ENCODE measurements around the gene GBA2.
A peak's percentile ranks its signal among the peaks of the same experiment; 100 is the strongest.

The GBA2 gene

DNA sequence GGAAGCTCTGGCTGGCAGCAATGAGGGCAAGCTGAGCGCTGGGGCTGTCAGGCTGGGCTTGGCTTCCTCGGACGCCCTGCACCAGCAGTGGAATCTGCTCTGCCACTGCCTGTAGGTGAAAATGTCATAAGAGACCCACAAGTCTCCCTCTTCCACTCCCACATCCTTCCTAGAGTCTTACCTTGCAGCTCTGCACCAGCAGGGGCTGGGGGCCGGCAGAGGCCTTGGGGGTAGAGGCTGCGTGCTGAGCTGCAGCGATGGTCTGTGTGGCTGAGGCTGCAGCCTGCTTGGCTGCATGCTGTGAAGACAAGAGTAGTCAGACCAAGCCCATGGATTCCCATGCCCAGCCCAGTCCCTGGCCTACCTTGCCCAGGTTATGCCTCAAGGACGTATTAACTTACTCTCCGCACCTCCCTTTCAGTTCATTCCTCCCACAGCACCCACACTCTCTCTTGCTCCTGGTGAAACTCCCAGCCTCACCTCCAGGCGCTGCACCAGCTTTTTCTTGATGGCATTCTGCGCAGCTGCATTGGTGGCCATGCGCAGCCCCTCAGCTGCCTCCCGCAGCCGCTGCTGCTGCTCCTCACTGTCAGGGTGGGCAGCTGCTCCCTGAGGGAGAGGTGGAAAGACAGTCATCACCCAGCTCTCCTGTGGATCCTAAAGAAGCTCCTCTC, 34.3 kb downstream of the GBA2 start:
- DNase-seq (ENCODE audit: low spot score), result peak; percentile 24

- no peak for DNase-seq (ENCODE audit: low spot score)
Measured at GRCh38 chr9:35714123-35714522, 34.9 kb downstream of the GBA2 start.

GRCh38 chr9:35713578-35713977, 35.5 kb downstream of the GBA2 start:
- no peak for DNase-seq (ENCODE audit: low spot score)

GRCh38 chr9:35712762-35713400, 36.1 kb downstream of the GBA2 start:
- DNase-seq (ENCODE audit: low spot score), result peak; percentile 52

- no peak for DNase-seq (ENCODE audit: low spot score)
Measured at GRCh38 chr9:35711501-35712428, 37.3 kb downstream of the GBA2 start.

- no peak for DNase-seq (ENCODE audit: low spot score)
Measured at GRCh38 chr9:35710818-35711500, 38.1 kb downstream of the GBA2 start.

- no peak for DNase-seq (ENCODE audit: low spot score)
Measured at GRCh38 chr9:35708146-35708545, 40.9 kb downstream of the GBA2 start.

DNA sequence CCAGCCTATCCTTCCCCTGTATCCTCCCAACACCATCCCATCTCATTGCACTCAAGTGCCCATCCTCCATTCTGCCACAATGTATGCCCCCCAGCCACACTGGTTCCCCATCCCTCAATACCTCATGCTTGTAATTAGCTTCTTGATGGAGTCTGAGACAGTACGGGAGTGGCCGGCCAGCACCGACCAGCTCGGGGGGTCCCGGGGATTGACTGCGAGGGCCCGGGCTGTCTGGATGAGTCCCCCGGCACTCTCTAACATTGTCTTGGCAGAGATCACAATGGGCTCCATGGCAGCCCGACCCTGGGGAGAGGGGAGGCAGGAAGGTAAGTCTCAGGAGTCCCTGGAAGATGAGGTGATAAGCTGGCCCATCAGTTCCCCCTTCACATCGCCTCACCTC, 42.1 kb downstream of the GBA2 start:
- DNase-seq (ENCODE audit: low spot score), result no peak

- no peak for DNase-seq (ENCODE audit: low spot score)
Measured at GRCh38 chr9:35705836-35706430, 43.1 kb downstream of the GBA2 start.

DNA sequence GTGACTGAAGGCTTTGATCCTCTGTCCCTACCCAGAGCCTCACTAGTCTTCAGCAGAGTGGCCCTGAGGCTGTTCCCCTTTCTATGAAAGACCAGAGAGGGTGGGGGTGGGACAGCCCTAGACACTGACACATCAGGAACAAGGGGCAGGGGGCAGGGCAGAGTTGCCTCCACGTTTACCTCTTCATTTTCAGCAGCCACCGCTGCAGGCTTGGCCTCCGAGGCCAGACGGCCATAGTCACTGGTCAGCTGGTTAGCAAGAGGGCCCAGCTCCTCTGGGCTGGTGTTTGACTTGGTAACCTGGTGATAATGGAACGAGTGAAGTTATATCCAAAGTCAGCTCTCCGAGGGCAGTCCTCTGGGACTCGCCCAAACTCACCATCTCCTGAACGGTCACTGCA, 43.7 kb downstream of the GBA2 start:
- no peak for DNase-seq (ENCODE audit: low spot score)

GRCh38 chr9:35703906-35704672, 44.9 kb downstream of the GBA2 start:
- no peak for DNase-seq (ENCODE audit: low spot score)

DNA sequence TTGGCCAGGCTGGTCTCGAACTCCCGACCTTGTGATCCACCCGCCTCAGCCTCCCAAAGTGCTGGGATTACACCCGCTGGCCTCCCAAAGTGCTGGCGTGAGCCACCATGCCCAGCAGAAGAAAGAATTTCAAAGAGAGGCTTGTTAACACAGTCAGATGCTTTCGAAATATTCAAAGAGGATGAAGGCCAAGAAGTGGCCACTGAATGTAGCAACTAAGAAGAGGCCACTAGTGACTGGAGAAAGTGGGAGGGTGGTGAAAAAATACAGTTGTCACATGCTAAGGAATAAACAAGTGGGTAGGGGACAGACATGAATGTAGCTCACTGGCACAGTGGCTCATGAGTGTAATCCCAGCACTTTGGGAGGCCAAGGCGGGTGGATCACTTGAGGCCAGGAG, 46.3 kb downstream of the GBA2 start:
- no peak for DNase-seq (ENCODE audit: low spot score)

DNA sequence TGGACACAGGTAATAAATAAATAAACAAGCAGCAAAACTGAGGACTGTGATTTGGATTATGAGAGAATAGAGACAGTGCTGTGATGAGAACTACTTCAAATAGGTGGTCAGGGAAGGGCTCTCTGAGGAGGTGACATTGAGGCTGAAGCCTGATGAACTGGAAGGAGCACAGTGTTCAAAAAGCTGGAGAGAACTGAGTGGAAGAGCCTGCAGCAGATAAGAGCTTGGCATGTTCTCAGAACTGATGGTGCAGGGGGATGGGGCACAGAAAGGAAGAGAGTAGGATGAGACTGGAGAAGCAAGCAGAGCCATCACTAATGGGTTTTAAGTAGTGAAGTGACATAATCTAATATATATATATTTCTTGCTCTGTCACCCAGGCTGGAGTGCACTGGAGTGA, 48.1 kb downstream of the GBA2 start:
- no peak for DNase-seq (ENCODE audit: low spot score)

DNA sequence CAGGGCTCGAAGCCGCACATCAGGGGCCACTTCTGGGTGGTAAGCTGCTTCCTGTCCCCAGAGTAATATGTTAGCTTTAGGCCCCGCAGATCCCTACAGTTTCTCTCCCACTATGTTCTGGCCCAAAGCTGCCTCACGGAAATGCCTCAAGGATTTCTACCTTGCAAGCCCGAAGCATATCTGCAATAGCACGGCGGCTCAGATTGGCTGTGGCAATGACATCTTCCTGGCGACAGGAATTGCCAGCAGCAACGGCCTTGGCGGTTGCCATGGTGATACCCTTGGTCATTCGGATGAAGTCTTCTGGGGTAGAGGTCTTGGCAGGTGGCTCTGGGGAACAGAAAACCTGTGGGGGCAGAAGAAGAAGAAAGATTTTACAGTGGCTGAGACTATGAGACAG, 49.0 kb downstream of the GBA2 start:
- DNase-seq (ENCODE audit: low spot score), result no peak

GRCh38 chr9:35698231-35698630, 50.8 kb downstream of the GBA2 start:
- no peak for DNase-seq (ENCODE audit: low spot score)

DNA sequence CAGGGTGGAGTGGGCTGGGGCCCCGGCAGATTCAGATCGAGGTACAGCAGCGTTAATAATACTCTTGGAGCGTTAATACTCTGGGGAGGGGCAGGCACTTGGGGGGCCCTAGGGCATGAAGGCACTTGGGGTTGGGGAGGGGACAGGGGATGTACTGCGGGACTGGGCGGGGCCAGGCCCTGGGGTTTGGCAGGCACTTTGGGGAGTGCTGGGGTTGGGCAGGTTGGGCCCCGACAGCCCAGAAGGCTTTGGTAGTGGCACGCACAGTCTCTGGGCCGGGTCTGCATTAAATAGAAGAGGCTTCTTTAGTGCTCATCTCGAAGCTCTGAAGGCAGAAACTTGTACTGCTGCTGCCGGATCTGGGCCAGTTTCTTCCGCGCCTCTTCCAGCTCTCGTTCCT, 51.5 kb downstream of the GBA2 start:
- DNase-seq (ENCODE audit: low spot score), result no peak

GRCh38 chr9:35696520-35697215, 52.4 kb downstream of the GBA2 start:
- DNase-seq (ENCODE audit: low spot score), result peak; percentile 58

DNA sequence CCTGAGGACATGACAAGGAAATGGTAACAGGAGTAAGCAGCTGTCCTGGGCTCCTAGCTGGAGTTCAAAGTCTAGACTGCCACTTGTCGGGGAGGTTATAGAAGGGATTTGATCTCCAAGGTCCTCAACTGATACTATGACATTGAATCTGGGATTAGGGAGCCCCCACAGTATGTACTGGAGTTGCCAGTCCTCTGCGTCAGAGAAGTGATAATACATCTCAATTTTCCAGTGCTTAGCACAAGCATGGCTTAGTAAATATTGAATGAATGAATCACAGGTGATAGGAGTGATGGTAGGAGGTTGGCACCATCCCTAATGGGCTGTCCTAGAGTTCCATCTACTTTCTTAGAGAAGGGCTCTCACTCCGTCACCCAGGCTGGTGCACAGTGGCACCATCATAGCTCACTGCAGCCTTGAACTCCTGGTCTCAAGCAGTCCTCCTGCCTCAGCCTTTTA, 53.1 kb downstream of the GBA2 start:
- no peak for DNase-seq (ENCODE audit: low spot score)

DNA sequence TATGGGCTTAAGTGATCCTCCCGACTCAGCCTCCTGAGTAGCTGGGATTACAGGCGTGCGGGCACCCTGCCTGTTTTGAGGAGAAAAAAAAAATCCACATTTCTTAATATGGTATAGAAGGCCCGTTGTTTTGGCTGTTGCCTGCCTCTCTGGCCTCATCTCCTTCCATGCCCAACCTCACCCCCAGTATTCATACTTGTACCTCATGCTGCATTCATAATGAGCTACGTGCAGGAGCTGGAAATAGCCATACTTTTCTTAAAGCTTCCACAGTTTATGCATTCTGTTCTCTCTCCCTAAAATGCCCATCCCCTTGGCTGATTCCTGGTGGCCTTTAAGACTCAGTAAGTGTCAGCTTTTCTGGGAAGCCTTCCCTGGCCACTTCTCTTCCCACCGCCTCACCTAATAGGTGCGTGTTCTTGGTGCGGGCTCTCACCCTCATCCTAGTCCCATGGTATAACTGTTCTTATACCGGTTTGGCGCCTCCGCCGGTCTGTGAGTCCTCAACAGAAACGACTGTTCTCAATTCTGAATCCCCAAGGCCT, 57.2 kb downstream of the GBA2 start:
- DNase-seq (ENCODE audit: low spot score), result no peak

DNA sequence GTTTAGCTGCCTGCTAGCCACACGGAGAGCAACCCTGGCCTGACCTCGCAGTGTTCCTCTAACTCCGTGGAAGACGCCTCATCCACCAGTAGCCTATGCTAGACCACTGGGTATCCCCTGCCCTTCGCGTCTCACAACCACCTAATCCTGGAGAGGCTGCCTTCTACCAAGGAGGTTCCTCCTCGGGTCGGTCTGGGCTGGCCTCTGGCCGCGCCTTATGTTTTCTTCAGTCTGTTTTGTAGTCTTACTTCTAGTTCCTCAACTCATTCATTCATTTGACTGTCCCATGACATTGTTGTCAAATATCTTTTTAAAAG, 57.7 kb downstream of the GBA2 start:
- DNase-seq (ENCODE audit: low spot score), result no peak

Data from ecto neural progenitor cell (in vitro differentiated cells).